GM21367 (cell line): ENCODE data around the gene CPEB4.

Source experiments
- ATAC-seq: cut with Tn5 transposase; IDR thresholded peaks from one replicate; pipeline ENCODE4 v1.9.1; 2021; ENCODE audit not compliant: unreplicated experiment

The CPEB4 gene

DNA sequence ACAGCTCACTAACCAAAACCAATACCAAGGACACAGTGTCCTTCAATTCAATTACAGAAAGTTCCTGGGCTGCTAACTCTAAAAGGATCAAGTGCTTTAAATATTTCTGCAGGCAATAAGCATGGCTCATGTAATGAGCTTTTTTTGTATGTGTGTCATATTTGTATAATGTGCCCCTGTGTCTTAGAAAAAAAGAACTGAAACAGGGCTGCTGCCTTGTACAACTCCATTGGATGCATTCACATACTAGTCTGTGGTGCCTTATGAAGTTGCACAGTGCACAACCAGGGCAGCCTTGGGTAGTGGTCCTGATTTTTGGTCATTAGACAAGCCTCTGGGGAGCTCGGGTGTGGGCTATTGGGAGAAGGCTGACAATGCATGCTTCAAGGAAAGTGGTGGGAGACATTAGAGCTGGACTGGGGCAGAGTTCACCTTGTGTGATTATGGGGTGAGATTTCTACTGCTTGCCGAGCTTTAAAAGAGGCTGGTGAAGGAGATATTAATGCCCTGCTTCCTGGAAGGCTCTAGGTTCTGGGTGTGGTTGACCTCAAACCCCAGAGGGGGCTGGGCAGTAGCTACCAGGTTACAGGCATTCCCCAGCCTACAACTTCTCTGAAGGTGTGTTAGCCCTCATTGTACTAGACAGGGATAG, 3.6 kb upstream of the CPEB4 start:
- peak; percentile 22 for ATAC-seq

DNA sequence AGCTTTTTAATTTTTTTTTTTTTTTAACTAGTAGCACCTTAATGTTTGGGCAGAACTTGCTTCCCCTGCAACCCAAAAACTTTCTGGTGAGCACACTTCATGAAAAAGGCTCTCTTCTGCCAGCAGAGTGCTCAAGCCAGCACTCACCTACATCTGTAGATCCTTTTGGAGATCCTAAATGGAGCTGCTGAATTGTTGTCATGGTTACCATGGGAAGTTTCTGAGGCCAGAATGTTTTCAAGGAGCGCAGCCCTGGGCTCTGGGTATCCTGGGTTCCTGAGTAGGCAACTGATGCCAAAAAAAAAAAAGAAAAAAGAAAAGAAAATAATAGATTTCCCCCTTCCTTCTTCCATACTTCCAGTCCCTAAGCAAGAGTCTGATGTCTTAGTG, 3.1 kb upstream of the CPEB4 start:
- no peak for ATAC-seq

DNA sequence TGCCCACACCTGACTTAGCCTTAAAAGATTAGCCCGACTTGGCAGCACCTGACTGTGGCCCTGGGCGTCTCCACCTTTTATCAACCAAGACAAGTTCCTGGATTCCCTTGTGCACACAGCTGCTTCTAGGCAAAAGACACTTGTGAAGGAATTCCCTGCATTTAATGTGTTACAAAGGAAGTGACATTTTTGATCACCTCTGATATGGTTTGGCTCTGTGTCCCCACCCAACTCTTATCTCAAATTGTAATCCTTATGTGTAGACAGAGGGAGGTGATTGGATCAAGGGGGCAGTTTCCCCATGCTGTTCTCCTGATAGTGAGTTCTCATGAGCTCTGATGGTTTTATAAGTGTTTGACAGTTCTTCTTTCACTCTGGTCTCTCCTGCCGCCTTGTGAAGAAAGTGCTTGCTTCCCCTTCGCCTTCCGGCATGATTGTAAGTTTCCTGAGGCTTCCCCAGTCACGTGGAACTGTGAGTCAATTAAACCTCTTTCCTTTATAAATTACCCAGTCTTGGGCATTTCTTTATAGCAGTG, 2.6 kb upstream of the CPEB4 start:
- ATAC-seq, result no peak

DNA sequence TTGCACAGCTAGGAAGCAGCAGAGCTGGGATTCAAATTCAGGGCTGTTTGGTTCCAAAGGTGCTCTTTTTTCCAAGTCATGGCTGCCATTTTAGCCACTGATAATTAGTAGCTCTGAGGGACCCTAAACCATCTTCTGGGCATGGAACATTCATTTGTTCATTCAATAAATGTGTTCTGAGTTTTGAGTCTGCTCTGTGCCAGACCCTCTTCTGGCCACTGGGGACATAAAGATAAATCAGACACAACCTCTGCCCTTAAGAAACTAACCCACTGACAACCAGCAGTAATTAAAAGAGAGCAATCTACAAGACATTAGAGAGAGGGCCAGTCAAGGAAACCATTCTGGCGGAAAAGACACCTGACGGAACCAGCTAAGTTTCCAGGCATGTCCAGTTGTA, 2.0 kb upstream of the CPEB4 start:
- ATAC-seq, result no peak

DNA sequence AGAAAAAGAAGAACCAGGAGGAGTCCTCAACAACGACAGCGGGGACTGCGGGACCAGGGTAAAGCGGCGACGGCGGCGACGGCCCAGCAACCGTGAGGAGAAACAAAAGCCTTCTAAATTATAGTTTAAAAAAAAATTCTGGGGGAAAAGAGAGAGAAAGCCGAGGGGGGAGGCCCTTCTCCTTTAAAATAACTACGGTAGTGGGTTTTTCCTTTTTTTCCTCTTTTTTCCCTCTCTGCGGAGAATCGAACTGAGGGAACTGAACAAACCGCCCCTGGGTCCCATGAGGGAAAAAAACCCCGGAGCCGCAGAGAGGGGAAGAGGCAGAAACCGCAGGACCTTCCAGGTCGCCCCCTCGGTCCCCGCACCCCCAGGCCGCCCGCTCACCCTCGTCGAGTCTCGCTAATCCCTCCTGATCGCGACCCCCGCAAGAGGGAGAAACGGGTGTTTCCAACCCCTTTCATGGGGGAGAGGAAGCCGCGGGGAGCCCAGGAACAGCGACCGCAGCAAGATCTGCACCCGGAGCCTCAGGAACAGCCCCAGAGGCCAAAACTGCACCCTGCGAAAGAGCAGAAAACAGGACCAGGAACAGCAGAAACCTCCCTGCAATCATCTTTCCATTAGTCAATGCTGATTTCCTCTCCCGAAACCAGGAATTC, 453 bp downstream of the CPEB4 start:
- no peak for ATAC-seq

DNA sequence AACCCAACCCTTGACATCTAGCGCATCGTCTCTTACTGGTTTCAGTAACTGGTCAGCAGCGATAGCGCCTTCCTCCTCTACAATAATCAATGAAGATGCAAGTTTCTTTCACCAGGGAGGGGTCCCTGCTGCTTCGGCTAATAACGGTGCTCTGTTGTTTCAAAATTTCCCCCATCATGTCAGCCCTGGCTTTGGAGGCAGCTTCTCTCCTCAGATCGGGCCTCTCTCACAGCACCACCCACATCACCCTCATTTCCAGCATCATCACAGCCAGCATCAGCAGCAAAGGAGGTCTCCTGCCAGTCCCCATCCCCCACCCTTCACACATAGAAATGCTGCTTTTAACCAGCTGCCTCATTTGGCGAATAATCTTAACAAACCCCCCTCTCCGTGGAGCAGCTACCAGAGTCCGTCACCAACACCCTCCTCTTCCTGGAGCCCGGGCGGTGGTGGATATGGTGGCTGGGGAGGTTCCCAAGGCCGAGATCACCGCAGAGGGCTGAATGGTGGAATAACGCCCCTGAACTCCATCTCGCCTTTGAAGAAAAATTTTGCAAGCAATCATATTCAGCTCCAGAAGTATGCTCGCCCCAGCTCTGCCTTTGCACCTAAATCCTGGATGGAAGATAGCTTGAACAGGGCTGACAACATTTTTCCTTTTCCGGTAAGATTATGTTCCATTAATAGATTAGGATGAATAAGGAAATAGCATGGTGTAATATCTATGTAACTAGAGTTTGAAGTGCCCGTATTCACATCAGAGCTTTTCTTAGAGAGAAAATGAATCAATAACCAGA, 2.2 kb downstream of the CPEB4 start:
- ATAC-seq, result no peak

DNA sequence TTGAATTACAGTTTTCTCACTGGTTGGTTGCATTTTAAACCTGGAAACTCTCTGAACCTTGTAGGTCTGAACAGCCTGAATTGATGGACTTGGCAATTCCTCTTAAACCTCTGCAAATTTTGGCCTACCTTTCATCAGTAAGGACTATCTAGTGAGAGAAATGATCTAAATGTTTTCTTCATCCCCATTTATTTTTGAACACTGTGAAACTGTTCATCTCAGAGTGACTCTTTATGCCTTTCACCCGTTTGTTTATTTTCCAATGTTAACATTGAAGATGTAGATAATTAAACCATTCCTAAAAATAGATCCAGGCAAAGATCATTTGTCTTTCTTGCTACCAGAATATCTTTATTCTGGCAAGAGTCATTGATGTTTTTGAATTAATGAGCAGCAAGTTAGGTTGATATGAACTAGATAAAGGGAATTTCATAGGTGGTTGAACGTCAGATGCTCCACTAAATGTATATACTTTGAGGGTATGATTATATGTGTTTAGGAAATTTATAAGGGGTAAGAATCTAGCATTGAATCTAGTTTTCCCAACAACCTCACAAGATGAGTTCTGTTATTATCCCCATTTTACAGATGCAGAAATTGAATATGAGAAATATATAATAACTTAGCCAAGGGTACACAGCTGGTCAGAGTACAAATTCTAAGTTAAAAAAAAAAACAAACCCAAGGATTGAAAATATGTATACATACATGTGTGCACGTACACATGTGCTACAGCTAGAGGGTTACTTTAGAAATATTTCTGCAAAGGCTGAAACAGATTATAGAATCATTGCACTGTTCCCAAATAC, 3.4 kb downstream of the CPEB4 start:
- no peak for ATAC-seq

DNA sequence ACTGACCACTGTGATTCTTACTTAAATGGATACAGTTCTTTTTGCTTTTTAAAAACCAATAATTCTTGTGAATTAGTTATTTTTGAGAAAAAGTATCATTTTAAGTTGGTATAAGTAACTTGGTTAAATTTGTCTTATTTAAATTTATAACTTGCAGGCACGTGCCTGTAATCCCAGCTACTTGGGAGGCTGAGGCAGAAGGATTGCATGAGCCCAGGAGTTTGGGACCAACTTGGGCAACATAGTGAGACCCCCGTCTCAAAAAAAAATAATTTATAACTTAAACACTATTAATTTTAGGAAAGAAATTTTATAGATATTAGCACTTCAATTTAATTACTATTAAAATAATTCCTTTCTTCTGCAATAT, 5.0 kb downstream of the CPEB4 start:
- no peak for ATAC-seq

DNA sequence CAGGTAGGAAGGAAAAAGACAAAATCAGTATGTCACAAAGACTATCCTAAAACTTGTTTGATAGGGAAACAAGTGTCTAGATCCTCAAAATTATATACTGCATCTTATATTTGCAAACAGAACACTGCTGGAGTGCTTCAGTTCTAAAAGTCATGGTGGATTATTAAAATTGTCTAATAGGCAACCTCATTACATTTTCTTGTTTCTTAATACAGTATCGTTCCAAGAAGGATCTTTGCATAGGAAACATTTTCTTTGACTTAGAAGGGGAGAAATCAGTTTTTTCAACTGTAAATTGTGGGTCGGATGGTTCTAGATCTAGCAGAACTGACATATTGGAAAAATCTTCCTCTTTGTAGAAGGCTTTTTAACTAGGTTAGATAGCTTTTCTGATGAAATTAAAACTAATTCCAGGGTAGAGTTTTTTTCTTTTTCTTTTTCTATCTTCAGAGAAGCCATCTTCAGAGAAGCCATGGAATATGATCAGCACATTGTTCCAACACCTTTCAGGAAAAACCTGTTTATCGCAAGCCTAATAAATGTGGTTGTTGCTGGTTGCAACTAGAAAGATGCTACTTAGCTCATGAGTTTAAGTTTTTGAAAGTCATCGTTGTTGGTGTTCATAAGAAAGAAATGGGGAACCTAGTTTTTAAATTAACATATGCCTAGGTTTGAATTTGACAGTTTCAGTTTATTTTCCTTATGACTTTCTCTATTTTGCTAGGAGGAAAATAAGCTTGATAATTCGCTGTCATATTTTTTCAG, 7.4 kb downstream of the CPEB4 start:
- no peak for ATAC-seq

DNA sequence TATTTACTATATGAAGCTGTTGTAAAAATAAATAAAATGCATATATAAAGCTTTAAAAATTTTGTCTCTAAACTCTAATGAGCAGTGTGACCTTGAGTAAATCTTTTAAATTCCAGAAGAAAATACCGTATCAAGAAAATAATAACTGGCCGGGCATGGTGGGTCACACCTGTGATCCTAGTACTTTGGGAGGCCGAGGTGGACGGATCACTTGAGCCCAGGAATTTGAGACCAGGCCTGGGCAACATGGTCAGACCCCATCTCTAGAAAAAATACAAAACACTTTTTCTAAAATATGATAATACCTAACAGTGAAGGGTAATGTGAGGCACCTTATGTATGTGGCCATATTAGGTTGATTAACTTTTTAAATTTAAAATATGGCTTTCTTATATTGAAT, 8.5 kb downstream of the CPEB4 start:
- ATAC-seq, result no peak

DNA sequence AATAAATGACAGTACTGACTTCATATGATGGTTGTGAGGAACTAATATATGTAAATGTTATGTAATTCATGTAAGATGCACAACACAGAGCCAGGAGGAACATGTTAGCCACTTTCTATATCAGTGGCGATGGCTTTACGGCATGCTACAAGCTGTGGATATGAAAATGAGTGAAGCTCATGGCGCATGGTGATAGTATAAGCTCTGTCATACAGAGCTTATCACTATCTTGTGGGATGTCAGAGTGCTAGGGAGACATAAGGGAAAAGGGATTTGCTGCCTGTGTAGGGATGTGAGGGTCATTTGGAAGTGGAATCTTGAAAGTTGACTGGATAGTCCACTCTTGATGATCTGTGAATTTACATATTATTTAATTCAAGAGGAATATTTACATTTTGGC, 13.6 kb downstream of the CPEB4 start:
- ATAC-seq, result no peak

DNA sequence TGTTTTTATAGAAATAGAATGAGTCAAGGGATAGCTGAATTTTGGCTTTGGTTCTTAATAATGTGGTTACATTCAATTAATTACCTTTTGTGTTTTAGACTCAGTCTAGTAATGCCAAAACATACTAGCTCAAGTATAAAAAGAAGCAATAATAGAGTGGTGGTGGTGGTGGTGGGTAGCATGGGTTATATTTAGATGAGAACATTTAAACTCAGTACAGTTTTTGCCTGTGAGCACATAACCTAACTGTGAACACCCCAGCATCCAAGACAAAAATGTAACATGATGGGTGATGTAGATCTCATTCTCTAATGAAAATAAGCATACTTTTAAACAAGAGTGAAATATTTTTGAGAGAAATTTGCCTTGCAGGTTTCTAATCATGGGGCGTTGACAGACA, 14.2 kb downstream of the CPEB4 start:
- ATAC-seq, result no peak

DNA sequence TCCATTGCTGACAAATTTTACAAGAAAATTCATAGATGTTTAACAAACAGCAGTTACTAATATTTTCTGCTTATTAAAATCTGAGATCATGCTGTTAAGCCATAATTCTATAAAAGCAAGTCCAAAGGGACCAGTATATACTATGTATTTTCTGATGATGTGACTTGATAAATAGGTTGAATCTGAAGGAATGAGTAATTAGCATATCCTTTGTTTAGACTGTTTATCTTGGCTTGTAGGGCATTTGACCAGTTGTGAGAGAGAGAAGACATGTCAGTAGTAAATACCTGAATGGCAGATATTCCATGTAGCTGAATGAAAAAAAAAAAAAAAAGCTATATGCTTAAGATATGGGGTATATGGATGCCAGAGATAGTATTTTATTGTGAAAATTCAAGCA, 14.6 kb downstream of the CPEB4 start:
- no peak for ATAC-seq

DNA sequence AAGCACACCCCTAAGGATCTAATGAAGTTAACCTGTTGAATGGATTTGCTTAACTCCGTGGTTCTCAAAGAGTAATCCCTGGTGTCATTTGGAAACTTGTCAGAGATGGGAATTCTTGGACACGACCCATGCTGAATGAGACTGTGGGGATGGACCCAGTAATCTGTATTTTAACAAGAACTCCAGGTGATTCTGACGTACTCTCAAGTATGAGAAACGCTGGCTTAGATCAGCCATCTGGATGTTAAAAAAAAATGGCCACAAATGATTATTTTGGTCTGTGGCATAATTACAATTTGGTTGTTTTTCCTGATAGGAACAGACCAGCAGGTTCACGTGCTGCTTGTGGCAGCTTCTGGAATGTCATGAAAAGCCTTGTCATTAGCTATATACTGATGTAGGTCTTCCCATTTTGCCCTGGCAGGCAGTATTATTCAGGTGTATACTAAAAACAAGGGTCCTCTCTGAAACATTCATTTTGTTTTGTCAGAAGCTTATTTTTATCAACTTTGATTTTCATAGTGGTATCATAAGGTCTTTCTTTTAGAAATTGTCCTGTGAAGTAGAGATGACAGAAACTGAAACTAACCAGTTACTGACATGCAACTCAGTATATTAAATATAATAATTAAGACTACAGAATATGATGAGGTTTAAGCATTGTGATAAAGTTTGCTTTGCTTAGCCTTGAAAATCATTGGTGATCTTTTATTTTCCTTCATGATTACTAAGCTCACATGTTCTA, 15.4 kb downstream of the CPEB4 start:
- ATAC-seq, result no peak

DNA sequence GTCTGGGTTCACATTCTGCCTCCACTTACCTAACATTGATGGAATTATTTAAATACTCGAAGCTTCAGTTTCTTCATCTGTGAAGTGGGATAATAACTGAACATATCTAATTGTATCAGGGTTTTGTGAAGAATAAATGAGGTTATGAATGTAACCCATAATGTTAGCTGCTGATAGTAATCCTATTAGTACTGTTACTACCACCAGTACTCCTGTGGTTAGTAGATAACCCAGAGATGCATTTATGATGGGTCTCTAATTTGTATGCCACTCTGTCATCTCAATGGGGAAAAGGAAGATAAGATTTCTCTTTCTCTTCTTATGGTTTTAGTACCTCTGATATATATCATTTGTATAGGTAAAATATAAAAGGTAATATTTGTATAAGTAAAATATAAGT, 16.0 kb downstream of the CPEB4 start:
- no peak for ATAC-seq

DNA sequence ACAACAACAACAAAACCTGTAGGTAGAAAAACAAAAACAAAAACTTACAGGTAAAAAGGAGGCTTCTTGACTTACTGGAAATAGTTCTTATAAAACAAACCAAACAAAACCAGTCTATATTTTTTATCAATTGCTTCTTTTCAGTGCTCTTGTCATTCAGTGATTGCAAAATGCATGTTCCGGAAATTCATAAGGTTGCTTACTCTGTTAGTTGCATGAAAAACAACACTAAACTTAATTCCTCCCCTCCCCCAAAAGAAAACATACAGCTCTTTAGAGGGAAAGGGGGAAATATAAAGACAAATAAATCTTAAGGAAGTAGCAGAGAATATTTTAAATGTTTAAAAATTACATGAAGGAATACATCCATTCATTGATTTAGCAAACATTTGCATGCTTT, 19.1 kb downstream of the CPEB4 start:
- no peak for ATAC-seq

DNA sequence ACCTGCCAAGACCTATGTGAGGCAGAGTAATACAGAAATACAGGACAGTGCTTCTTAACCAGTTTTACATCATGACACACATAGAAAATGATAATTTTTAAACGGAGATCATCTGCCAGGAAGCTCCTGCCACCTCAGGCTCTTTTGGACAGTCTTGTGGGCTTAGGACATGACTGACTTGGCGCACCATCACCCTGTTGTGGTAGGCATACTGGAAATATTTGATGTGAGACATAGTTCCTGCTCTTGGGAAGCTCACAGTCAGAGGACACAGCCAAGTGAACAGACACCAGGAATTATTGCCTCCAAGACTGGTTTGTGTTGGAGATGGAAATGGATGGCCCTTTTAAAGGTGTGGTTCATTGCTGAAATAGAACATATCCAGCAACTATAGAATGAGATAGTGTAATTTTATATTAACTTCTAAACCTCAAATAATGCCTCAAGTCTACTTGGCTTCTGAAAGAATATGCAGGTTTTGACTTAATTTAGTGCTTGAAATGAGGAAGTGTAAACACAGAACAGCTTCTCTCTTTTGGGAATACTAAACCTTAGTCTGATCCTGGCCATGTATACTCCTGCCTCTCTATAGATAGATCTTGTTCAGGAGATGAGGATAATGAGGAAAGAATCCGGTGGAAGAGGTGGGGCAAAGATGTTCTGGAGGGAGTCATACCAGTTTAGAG, 19.7 kb downstream of the CPEB4 start:
- ATAC-seq, result no peak

DNA sequence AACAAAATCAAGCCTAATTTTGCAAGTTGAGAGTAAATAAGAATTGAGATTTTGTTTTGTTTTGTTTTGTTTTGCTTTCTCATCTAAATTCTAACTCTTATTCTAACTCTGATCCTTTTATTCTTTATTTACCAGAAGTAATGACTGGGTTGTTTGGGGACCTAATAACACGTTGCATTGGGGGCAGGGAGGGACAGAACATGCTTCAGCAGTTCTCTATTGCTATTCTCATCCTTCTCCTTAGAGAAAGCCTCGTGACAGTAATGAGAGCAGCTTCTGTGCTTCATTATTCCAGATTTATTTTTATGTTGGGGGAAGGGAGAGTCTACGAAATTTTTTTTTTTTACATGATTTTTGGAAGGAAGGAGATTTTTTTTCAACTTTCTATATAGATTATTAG, 21.1 kb downstream of the CPEB4 start:
- no peak for ATAC-seq

DNA sequence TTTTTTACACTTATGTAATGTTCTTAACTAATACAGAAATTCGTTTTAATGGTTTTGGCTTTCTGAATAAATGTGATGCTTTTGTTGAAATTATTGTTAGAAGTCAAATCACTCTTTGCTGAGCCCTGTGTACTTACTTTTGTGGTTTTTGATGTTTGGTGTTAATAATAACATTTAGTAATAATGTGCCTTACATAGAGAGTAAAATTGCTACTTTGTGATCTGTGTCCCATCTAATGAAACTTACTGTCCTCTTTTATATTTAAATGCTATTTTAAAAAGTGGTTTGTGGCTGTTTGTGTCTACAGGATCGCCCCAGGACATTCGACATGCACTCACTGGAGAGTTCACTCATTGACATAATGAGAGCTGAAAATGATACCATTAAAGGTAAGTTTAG, 22.1 kb downstream of the CPEB4 start:
- no peak for ATAC-seq
